A549 (cell line): ENCODE measurements around the gene ST8SIA4.

ENCODE experiments used
- BHLHE40 ChIP-seq: IDR thresholded peaks from 2 replicates; pipeline ENCODE4 v1.6.1; 2012; ENCODE audit warnings: low read depth, low read length, inconsistent platforms
- CBX8 ChIP-seq: fragments of 200-600 bp; sonication (generic); IDR thresholded peaks from 2 replicates; pipeline ENCODE4 v1.6.1; 2016
- CTCF ChIP-seq: fragments of >200 bp; sonication (Bioruptor Twin); formaldehyde crosslinking; IDR thresholded peaks from 3 replicates; pipeline ENCODE4 v1.5.1; 2016
- E2F6 ChIP-seq: IDR thresholded peaks from 2 replicates; pipeline ENCODE4 v1.6.1; 2012; ENCODE audit warnings: low read depth, borderline replicate concordance
- EP300 ChIP-seq, 2 experiments: fragments of >200 bp; sonication (Bioruptor Twin); formaldehyde crosslinking; IDR thresholded peaks; 2 replicates in 1 of 2; 3 replicates in 1 of 2; pipeline ENCODE4 v1.6.1; 2016 to 2017
- FOSB ChIP-seq: fragments of 250-450 bp; sonication (Bioruptor Pico); IDR thresholded peaks from 2 replicates; pipeline ENCODE4 v1.5.0; 2020; ENCODE audit warnings: mild to moderate bottlenecking, moderate library complexity
- POLR2A ChIP-seq: IDR thresholded peaks from 2 replicates; pipeline ENCODE4 v1.6.1; 2012; ENCODE audit warnings: mild to moderate bottlenecking, low read length
- RCOR1 ChIP-seq: fragments of 150-350 bp; IDR thresholded peaks from 2 replicates; pipeline ENCODE4 v1.6.1; 2014; ENCODE audit warnings: antibody characterized with exemption, low read length, low read depth
- USF2 ChIP-seq: fragments of 450-650 bp; IDR thresholded peaks from 2 replicates; pipeline ENCODE4 v1.6.1; 2014; ENCODE audit warnings: antibody characterized with exemption
- ZC3H11A ChIP-seq: fragments of 450-650 bp; IDR thresholded peaks from 2 replicates; pipeline ENCODE4 v1.6.1; 2014; ENCODE audit warnings: antibody characterized with exemption, mild to moderate bottlenecking

GRCh38 chr5:100821751-100822150 lies 81.3 kb downstream of the ST8SIA4 start:
- no peak for TF ChIP-seq POLR2A
- no peak for TF ChIP-seq BHLHE40
- no peak for TF ChIP-seq CTCF
- TF ChIP-seq E2F6 = no peak
- TF ChIP-seq USF2 = no peak
- no peak for TF ChIP-seq EP300 (IDR thresholded peaks at IDR 0.05)
- no peak for TF ChIP-seq ZC3H11A
- no peak for TF ChIP-seq CBX8
- TF ChIP-seq FOSB (CRISPR knock-in tag) = no peak
- no peak for TF ChIP-seq RCOR1
